ENCODE data around the gene MEPE.

MEPE gene, protein sequence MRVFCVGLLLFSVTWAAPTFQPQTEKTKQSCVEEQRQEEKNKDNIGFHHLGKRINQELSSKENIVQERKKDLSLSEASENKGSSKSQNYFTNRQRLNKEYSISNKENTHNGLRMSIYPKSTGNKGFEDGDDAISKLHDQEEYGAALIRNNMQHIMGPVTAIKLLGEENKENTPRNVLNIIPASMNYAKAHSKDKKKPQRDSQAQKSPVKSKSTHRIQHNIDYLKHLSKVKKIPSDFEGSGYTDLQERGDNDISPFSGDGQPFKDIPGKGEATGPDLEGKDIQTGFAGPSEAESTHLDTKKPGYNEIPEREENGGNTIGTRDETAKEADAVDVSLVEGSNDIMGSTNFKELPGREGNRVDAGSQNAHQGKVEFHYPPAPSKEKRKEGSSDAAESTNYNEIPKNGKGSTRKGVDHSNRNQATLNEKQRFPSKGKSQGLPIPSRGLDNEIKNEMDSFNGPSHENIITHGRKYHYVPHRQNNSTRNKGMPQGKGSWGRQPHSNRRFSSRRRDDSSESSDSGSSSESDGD

DNA sequence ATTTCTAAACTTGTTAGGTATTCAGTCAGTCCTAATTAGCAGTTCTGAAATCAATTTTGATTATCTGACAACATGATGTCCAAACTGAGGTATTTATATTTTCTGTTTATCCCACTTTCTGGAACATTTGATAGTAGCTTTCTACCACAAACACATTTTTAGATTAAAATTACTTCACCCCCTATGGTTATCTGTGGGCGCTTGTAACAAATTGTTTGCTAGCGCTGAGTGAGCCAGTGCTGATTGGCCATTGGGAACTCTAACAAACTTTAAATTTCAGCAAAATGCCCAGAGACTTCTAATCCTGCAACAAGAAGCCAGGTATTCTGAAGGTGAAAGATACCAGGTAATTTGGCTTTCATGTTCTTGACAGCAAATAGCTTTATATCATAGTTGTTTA, at the start of gene MEPE:
TSS of gene MEPE (plus strand) at position 301 of the 400 bp plus-strand sequence. CDS start 1,746 bp downstream, outside the sequence.
- Histone ChIP-seq H3K4me1 (no peaks in the 10 kb centered on the region), H3K4me3 (no peak within 1 kb of the TSS), H3K9me3 (no peaks in the 10 kb centered on the region), H3K27me3 (ENCODE audit: low read depth) (peaks cover 10% of the 10 kb centered on the region; the same call in 1 of the 2 replicates), H3K36me3 (replicated peaks) (no peaks in the 10 kb centered on the region)
- no peak for DNase-seq (ENCODE audit: low spot score in 2 of 2)
- in situ Hi-C loops (cut with MboI; ENCODE audit: low sequenced_read_pairs), result loop anchor here (25.0 kb wide), 3 partner anchors 370 to 695 kb away; no protein-coding TSS in a partner anchor

DNA sequence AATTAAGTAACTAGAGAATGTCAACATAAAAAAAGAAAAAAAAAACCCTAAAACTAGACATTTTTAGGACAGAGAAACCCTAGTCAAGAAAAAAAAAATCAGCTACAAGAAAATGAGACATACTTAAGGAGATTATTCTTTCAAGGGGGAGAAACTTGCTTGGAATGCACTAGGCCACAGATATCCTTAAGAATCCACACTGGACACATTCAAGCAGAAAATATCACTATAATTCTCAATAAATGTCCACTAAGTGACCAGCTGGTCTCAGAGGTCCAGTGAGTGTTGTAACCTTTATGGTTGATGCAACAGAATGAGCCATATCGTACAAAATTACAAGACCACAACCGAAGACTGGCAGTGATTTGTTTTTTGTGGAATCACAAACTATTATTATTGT, 49.0 kb upstream of the MEPE start:
- no peaks in the 10 kb centered on the region for H3K4me1 ChIP-seq
- DNase-seq (ENCODE audit: low spot score in 2 of 2), result no peak
- H3K36me3 ChIP-seq (replicated peaks), result no peaks in the 10 kb centered on the region
- no peaks in the 10 kb centered on the region for H3K9me3 ChIP-seq
- in situ Hi-C loops (cut with MboI; ENCODE audit: low sequenced_read_pairs), result no loop called here
- 0 out of 2 replicates have a peak, but pooled peaks cover 4% of the 10 kb centered on the region for H3K27me3 ChIP-seq (ENCODE audit: low read depth)
- no peak overlapping the region for H3K4me3 ChIP-seq

DNA sequence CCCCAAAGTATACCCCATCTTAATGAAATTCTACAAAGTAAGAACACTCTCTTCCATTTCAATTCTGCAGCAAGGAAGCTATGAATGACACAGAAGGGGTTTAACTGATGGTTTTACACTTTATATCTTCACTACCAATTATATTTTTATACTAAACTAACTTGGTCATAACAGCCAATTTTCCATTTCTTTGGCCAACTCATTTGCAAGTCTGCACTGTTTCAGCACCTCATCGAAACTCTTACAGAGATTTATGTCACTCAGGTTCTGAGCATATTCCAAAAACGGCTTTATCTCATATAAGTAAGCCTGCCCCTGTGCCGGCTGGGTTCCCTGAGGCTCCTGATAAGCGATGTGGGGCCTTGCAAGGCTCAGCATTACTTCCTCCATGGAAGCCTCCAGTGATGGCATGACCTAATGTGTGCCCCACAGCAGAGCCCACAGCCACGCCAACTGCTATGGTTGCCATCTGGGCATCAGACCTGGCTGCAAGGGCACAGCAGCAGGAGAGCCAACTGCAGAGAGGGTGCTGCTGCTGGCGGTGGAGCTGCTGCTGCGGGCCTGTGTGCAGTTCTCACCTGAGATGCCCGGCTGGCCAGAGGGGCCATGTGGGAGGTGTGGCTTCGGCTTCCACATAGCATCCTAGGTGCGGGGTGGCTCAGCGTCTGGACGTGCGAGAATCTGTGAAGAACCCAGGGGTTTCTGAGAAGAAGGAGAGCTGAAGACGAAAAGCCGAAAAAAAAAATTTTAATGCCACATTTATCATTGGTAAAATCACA, 46.8 kb upstream of the MEPE start:
- in situ Hi-C loops (cut with MboI; ENCODE audit: low sequenced_read_pairs), result no loop called here
- Histone ChIP-seq H3K4me1 (no peaks in the 10 kb centered on the region), H3K36me3 (replicated peaks) (no peaks in the 10 kb centered on the region), H3K4me3 (no peak overlapping the region), H3K9me3 (no peaks in the 10 kb centered on the region), H3K27me3 (ENCODE audit: low read depth) (no peaks in the 10 kb centered on the region)
- no peak for DNase-seq (ENCODE audit: low spot score in 2 of 2)

DNA sequence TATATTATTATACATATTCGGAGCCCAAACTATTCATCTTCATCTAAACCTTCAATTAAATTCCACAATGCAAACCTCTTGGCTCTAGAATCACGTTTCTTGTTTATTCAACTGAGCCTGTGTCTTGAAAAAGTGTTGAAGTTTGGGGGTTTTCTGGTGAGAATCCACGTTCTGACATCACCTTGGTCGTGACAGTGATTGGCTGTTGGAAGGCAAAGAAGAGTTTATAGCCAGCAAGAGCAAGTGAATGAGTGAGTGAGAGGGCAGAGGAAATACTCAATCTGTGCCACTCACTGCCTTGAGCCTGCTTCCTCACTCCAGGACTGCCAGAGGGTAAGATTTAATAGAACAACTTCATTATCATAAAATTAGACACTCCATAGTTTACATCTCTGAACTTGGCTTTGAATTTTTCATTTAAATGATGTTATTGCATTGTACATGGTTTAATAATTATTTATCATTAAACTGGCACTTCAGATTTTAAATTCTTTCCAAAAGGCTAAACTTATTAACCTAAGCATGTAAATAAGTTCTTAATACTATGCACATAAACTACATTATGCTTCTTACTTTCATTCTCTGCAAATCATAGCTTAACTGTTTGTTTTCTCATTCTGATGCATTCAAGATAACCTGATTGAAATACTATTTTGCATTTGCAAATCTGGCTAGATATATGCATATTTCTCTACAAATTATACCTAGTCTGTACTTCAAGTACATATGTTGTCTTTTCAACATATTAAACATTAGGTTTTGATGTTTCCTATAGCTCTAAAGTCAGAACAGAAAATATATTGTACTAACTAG, 33.3 kb upstream of the MEPE start, which contains the start of gene IBSP:
TSS of gene IBSP (plus strand) at position 254 of the 813 bp plus-strand sequence. CDS start 2,808 bp downstream, outside the sequence.
- Histone ChIP-seq H3K4me3 (no peak within 1 kb of the TSS), H3K36me3 (replicated peaks) (no peaks in the 10 kb centered on the region), H3K4me1 (no peaks in the 10 kb centered on the region), H3K27me3 (ENCODE audit: low read depth) (no peaks in the 10 kb centered on the region), H3K9me3 (no peaks in the 10 kb centered on the region)
- in situ Hi-C loops (cut with MboI; ENCODE audit: low sequenced_read_pairs), result no loop called here
- DNase-seq (ENCODE audit: low spot score in 2 of 2), result no peak

DNA sequence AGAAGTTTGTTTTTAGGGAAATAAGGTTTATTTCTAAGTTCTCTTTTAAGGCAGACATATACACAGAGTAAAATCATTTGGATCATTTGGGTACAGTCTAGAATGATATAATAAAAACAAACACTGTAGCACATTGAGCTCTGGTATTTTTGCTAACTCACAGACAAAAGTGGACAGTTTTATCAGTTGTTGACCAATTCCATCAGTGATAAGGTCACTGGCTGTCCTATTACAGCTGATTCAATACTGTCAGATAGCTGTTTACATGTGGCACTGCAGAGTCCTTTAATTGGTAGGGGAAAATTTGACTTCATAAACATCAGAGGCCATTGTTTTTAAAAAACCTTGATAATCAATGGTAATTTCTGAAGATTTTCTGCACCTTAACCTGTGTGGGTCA, 29.9 kb upstream of the MEPE start:
- no peaks in the 10 kb centered on the region for H3K36me3 ChIP-seq (replicated peaks)
- no peak for DNase-seq (ENCODE audit: low spot score in 2 of 2)
- no peaks in the 10 kb centered on the region for H3K9me3 ChIP-seq

DNA sequence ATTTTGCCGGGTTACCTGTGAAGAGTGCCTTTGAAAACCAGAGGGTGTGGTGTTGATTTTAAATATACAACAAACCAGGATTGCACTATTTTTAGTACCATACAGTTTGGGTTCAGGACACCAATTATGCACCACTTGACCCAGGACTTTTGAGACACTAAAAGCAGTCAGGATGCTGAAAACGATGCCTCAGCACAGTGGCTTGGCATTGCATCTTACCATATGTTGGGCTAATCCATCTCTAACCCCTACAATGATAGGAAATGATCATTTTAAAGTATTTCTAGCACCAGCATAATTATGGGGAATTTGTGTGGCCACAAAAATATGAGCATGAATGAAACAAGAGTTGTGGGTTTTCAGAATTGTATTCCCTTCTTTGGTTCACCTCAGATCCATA, 29.3 kb upstream of the MEPE start:
- no peak overlapping the region for H3K4me3 ChIP-seq
- no peak for DNase-seq (ENCODE audit: low spot score in 2 of 2)
- H3K4me1 ChIP-seq, result no peaks in the 10 kb centered on the region
- in situ Hi-C loops (cut with MboI; ENCODE audit: low sequenced_read_pairs), result no loop called here
- no peaks in the 10 kb centered on the region for H3K36me3 ChIP-seq (replicated peaks)
- H3K9me3 ChIP-seq, result no peaks in the 10 kb centered on the region
- H3K27me3 ChIP-seq (ENCODE audit: low read depth), result no peaks in the 10 kb centered on the region

More for the DNA sequence above, 29.9 kb upstream of the MEPE start:
- Histone ChIP-seq H3K27me3 (ENCODE audit: low read depth) (no peaks in the 10 kb centered on the region), H3K4me3 (no peak overlapping the region), H3K4me1 (no peaks in the 10 kb centered on the region)
- in situ Hi-C loops (cut with MboI; ENCODE audit: low sequenced_read_pairs), result no loop called here

DNA sequence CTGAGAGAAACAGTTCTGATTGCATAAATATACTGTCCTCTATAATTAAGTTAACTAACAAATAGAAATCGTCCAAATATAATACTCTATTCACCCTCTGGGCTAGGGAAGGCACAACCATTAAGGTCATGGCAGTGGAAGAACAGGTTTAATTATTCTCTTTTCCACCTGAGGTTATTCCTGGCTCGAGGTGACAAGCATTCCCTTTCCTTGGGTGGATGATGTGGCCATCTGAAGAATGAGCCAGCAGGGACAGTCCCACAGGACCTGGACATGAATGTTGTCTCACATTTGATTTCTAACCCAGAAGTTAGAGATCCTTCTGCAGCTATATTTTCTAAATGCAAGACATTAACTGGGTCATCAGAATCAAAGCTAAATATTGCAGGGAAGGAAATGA, 27.9 kb upstream of the MEPE start:
- in situ Hi-C loops (cut with MboI; ENCODE audit: low sequenced_read_pairs), result no loop called here
- no peaks in the 10 kb centered on the region; the same call in 1 of the 2 replicates for H3K27me3 ChIP-seq (ENCODE audit: low read depth)
- DNase-seq (ENCODE audit: low spot score in 2 of 2), result no peak
- H3K36me3 ChIP-seq (replicated peaks), result no peaks in the 10 kb centered on the region
- no peak overlapping the region for H3K4me3 ChIP-seq
- H3K9me3 ChIP-seq, result no peaks in the 10 kb centered on the region
- H3K4me1 ChIP-seq, result no peaks in the 10 kb centered on the region

DNA sequence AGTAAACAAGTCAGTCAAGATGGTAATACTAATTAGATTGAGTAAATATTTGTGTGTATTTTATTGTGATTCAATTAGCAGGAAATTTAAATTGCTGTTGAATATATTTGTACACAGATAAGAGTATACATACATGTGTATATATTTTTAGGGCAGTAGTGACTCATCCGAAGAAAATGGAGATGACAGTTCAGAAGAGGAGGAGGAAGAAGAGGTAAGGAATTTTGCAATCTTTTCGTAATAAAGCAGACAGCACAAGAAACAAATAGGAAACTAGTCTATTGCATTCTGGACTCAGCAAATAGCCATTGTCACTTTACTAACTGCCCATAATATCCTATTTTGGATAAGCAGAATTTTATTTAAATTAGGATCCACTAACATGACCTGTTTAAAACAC, 26.8 kb upstream of the MEPE start:
- H3K4me1 ChIP-seq, result no peaks in the 10 kb centered on the region
- no peaks in the 10 kb centered on the region for H3K36me3 ChIP-seq (replicated peaks)
- no peaks in the 10 kb centered on the region; the same call in 1 of the 2 replicates for H3K27me3 ChIP-seq (ENCODE audit: low read depth)
- DNase-seq (ENCODE audit: low spot score in 2 of 2), result no peak
- H3K4me3 ChIP-seq, result no peak overlapping the region
- in situ Hi-C loops (cut with MboI; ENCODE audit: low sequenced_read_pairs), result no loop called here
- H3K9me3 ChIP-seq, result no peaks in the 10 kb centered on the region

DNA sequence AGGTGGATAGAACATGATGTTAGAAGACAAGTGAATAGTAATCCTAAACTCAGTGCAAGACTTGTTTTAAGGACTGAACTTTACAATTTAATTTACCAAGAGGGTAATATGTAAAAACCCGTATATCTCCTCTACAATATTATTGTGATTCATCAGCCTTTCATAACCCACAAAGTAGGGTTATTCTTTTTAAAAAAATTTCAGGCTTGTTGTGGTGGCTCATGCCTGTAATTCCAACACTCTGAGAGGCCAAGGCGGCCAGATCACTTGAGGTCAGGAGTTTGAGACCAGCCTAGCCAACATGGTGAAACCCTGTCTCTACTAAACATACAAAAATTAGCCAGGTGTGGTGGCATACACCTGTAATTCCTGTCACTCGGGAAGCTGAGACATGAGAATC, 26.2 kb upstream of the MEPE start:
- H3K4me1 ChIP-seq, result no peaks in the 10 kb centered on the region
- no peak for DNase-seq (ENCODE audit: low spot score in 2 of 2)
- in situ Hi-C loops (cut with MboI; ENCODE audit: low sequenced_read_pairs), result no loop called here
- H3K4me3 ChIP-seq, result no peak overlapping the region
- no peaks in the 10 kb centered on the region for H3K36me3 ChIP-seq (replicated peaks)
- H3K27me3 ChIP-seq (ENCODE audit: low read depth), result no peaks in the 10 kb centered on the region; the same call in 1 of the 2 replicates
- H3K9me3 ChIP-seq, result no peaks in the 10 kb centered on the region

DNA sequence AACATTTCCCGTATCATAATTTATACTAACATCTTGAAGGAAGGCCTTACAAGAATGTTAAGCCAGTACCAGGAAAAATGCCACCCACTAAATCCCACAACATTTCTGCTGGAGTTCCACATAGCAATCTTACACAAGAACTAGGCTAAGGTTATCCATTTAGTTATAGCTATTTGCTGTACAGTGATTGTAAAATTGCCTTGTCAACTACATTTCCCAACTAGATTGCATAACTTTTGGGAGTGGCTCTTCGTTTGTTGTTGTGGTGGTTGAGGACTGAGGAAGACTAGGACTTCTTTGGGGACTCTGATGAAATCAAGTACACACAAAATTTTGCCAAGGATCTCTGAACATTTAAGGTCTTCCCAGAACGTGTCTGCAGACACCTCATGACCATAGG, 25.4 kb upstream of the MEPE start:
- no peaks in the 10 kb centered on the region; the same call in 1 of the 2 replicates for H3K27me3 ChIP-seq (ENCODE audit: low read depth)
- no peaks in the 10 kb centered on the region for H3K36me3 ChIP-seq (replicated peaks)
- DNase-seq (ENCODE audit: low spot score in 2 of 2), result no peak
- no peaks in the 10 kb centered on the region for H3K9me3 ChIP-seq
- in situ Hi-C loops (cut with MboI; ENCODE audit: low sequenced_read_pairs), result no loop called here
- H3K4me3 ChIP-seq, result no peak overlapping the region
- no peaks in the 10 kb centered on the region for H3K4me1 ChIP-seq

DNA sequence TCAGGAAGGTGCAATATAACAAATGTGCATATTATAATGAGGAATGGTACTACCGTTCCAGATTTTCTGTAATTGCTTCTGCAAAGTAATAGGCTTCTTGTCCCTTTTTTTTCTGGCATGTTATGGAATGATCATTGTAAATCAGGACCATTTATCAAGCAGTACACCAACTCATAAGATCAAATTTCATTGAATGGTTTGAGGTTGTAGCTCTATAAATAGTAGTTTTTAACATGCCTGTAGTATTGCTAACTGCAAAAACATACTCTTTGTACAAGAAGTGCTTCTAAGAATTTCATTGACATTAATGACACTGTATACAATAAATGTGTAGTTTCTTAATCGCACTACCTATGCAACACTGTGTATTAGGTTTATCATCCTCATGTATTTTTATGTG, 20.8 kb upstream of the MEPE start:
- Histone ChIP-seq H3K9me3 (no peaks in the 10 kb centered on the region), H3K4me3 (no peak overlapping the region), H3K27me3 (ENCODE audit: low read depth) (no peaks in the 10 kb centered on the region; the same call in 1 of the 2 replicates), H3K4me1 (no peaks in the 10 kb centered on the region), H3K36me3 (replicated peaks) (no peaks in the 10 kb centered on the region)
- in situ Hi-C loops (cut with MboI; ENCODE audit: low sequenced_read_pairs), result no loop called here
- no peak for DNase-seq (ENCODE audit: low spot score in 2 of 2)

DNA sequence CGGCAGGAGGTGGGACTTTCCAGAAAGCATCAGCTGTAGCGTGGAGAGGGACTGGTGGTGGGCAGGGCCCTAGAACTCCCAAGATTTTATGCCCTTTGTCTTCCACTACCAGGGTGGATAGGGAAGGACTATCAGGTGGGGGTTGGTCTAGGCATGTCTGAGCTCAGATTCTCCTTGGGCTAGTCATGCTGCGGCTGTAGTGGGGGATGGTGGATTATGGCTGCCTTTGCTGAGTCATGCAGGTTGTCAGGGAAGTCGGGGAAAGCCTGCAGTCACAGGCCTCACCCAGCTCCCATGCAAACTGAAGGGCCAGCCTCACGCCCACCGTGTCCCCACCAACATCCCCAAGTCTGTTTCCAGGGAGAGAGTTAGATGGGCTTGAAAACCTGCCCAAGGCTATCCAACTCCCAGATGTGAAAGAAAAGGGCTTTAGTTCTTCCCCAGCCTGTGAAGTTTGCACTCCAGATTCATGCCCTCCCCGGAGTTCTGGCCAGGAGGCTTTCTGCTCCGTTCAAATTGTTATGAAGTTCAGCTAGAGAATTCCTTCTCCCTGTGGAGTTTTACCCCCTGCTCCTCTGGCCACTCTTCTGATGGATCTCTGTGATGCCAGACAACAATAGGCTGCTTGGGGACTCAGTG, 13.4 kb upstream of the MEPE start:
- in situ Hi-C loops (cut with MboI; ENCODE audit: low sequenced_read_pairs), result no loop called here
- Histone ChIP-seq H3K4me3 (no peak overlapping the region), H3K9me3 (no peaks in the 10 kb centered on the region), H3K4me1 (no peaks in the 10 kb centered on the region), H3K27me3 (ENCODE audit: low read depth) (no peaks in the 10 kb centered on the region), H3K36me3 (replicated peaks) (no peaks in the 10 kb centered on the region)
- DNase-seq (ENCODE audit: low spot score in 2 of 2), result peak in 1 of 2 experiments; percentile 8

DNA sequence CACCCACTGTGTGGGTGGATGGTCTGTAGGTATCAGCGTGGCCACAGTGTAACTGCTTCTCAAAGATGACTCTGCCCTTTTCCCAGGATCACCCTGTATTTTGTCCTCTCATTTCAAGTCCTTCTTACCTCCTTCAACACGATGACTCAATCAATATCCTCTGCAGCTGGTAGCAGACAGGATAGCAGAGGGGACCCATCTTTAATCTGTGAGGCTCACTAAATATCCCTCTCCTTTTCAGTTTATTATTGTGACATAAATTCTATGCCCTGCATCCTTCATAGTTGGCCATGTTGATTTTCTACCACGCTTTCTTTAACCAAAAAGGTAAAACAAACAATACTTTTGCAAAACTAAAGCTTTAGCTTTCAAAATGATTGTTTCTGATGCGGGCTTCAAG, 9.6 kb upstream of the MEPE start:
- no peak overlapping the region for H3K4me3 ChIP-seq
- DNase-seq (ENCODE audit: low spot score in 2 of 2), result no peak
- no peaks in the 10 kb centered on the region for H3K36me3 ChIP-seq (replicated peaks)
- no peaks in the 10 kb centered on the region for H3K9me3 ChIP-seq
- in situ Hi-C loops (cut with MboI; ENCODE audit: low sequenced_read_pairs), result no loop called here
- H3K27me3 ChIP-seq (ENCODE audit: low read depth), result peaks cover 4% of the 10 kb centered on the region; the same call in 1 of the 2 replicates
- no peaks in the 10 kb centered on the region for H3K4me1 ChIP-seq

Measured in HAP-1 (cell line).